H9 (cell line): ENCODE measurements around the gene CDK15. TPM values are rescaled to one million over a fixed set of nuclear protein-coding genes. Genes with fewer than 3 reads are reported as not detected.

Source experiments
- DNase-seq: peaks from one replicate; pipeline ENCODE4 v3.0.0-alpha.2; 2017
- H2AFZ ChIP-seq: one replicate; pipeline ENCODE4 v1.6.1; 2013; ENCODE audit warnings: mild to moderate bottlenecking, low read length, control low read depth, moderate library complexity
- H2AK5ac ChIP-seq: 2 replicates; pipeline ENCODE4 v1.6.1; 2013; ENCODE audit warnings: low read length, control low read depth, mixed read lengths; ENCODE audit not compliant: insufficient read length
- H2BK120ac ChIP-seq: one replicate; pipeline ENCODE4 v1.6.1; 2013; ENCODE audit warnings: low read depth, mild to moderate bottlenecking, low read length, control low read depth, inconsistent platforms; ENCODE audit not compliant: poor library complexity, severe bottlenecking
- H2BK12ac ChIP-seq: 2 replicates; pipeline ENCODE4 v1.6.1; 2013; ENCODE audit warnings: low read length, control low read depth, mixed read lengths, low read depth; ENCODE audit not compliant: insufficient read length
- H2BK15ac ChIP-seq: 2 replicates; pipeline ENCODE4 v1.6.1; 2013; ENCODE audit warnings: low read depth, low read length, control low read depth
- H2BK20ac ChIP-seq: one replicate; pipeline ENCODE4 v1.6.1; 2013; ENCODE audit warnings: low read depth, mild to moderate bottlenecking, low read length, control low read depth, inconsistent platforms; ENCODE audit not compliant: poor library complexity, severe bottlenecking
- H2BK5ac ChIP-seq: 2 replicates; pipeline ENCODE4 v1.6.1; 2013; ENCODE audit warnings: low read length, control low read depth, mixed read lengths; ENCODE audit not compliant: insufficient read length
- H3K14ac ChIP-seq: 2 replicates; pipeline ENCODE4 v1.6.1; 2013; ENCODE audit warnings: low read length, control low read depth; ENCODE audit not compliant: insufficient read depth
- H3K18ac ChIP-seq: 2 replicates; pipeline ENCODE4 v1.6.1; 2013; ENCODE audit warnings: low read depth, mild to moderate bottlenecking, mixed read lengths, low read length, control low read depth; ENCODE audit not compliant: insufficient read length
- H3K23ac ChIP-seq: 2 replicates; pipeline ENCODE4 v1.6.1; 2013; ENCODE audit warnings: low read length, control low read depth, mixed read lengths, low read depth; ENCODE audit not compliant: insufficient read length
- H3K23me2 ChIP-seq: 2 replicates; pipeline ENCODE4 v1.6.1; 2013; ENCODE audit warnings: low read depth, mild to moderate bottlenecking, mixed read lengths, low read length, control low read depth; ENCODE audit not compliant: insufficient read length, poor library complexity, severe bottlenecking
- H3K27ac ChIP-seq: 2 replicates; pipeline ENCODE4 v1.5.1; 2013; ENCODE audit warnings: low read length, control low read depth, mixed read lengths, low read depth; ENCODE audit not compliant: insufficient read length
- H3K27me3 ChIP-seq: 2 replicates; pipeline ENCODE4 v1.6.1; 2013; ENCODE audit warnings: low read length, control low read depth, inconsistent platforms; ENCODE audit not compliant: insufficient read depth
- H3K4ac ChIP-seq: 2 replicates; pipeline ENCODE4 v1.6.1; 2013; ENCODE audit warnings: low read depth, mild to moderate bottlenecking, control low read depth, inconsistent platforms, low read length, moderate library complexity
- H3K4me1 ChIP-seq: 2 replicates; pipeline ENCODE4 v1.6.1; 2013; ENCODE audit warnings: low read length, control low read depth, inconsistent platforms; ENCODE audit not compliant: insufficient read depth
- H3K4me2 ChIP-seq: 2 replicates; pipeline ENCODE4 v1.6.1; 2013; ENCODE audit warnings: low read length, control low read depth, mixed read lengths; ENCODE audit not compliant: insufficient read length, insufficient read depth
- H3K56ac ChIP-seq: 2 replicates; pipeline ENCODE4 v1.6.1; 2013; ENCODE audit warnings: low read depth, mild to moderate bottlenecking, mixed read lengths, low read length, control low read depth; ENCODE audit not compliant: insufficient read length
- H3K79me1 ChIP-seq: 2 replicates; pipeline ENCODE4 v1.6.1; 2013; ENCODE audit warnings: low read depth, mild to moderate bottlenecking, moderate library complexity, low read length, control low read depth, inconsistent platforms; ENCODE audit not compliant: insufficient read depth, poor library complexity, severe bottlenecking
- H3K79me2 ChIP-seq: 2 replicates; pipeline ENCODE4 v1.6.1; 2013; ENCODE audit warnings: low read length, control low read depth, inconsistent platforms; ENCODE audit not compliant: insufficient read depth
- H3K9ac ChIP-seq: 2 replicates; pipeline ENCODE4 v1.6.1; 2013; ENCODE audit warnings: low read length, control low read depth, mixed read lengths; ENCODE audit not compliant: insufficient read length; ENCODE audit errors: extremely low read depth
- H3K9me3 ChIP-seq: one replicate; pipeline ENCODE4 v1.6.1; 2013; ENCODE audit warnings: low read depth, low read length, inconsistent platforms; ENCODE audit not compliant: control insufficient read depth
- H3T11ph ChIP-seq: one replicate; pipeline ENCODE4 v1.6.1; 2013; ENCODE audit warnings: mild to moderate bottlenecking, low read length, control low read depth, inconsistent platforms
- H4K20me1 ChIP-seq: one replicate; pipeline ENCODE4 v1.6.1; 2013; ENCODE audit not compliant: control insufficient read depth, insufficient read length, insufficient read depth
- H4K5ac ChIP-seq: 2 replicates; pipeline ENCODE4 v1.6.1; 2013; ENCODE audit warnings: low read depth, mild to moderate bottlenecking, mixed read lengths, low read length, control low read depth; ENCODE audit not compliant: insufficient read length
- H4K8ac ChIP-seq: replicated peaks from 2 replicates; pipeline ENCODE4 v1.6.1; 2013; ENCODE audit warnings: low read length, control low read depth, mixed read lengths, low read depth; ENCODE audit not compliant: insufficient read length
- H4K91ac ChIP-seq: 2 replicates; pipeline ENCODE4 v1.6.1; 2013; ENCODE audit warnings: low read depth, mild to moderate bottlenecking, moderate library complexity, mixed read lengths, low read length, control low read depth; ENCODE audit not compliant: insufficient read length
- H3K27ac Mint-ChIP-seq, 3 experiments: 2 replicates in 2 of 3; 3 replicates in 1 of 3; pipeline ENCODE4 v1.8.0; 2020 to 2021; ENCODE audit warnings: mixed read lengths in 3 of 3, mild to moderate bottlenecking in 1 of 3, moderate library complexity in 1 of 3
- H3K27me3 Mint-ChIP-seq: 2 replicates; pipeline ENCODE4 v1.8.0; 2021; ENCODE audit warnings: low read depth, mild to moderate bottlenecking, moderate library complexity, mixed read lengths
- H3K36me3 Mint-ChIP-seq, 3 experiments: 2 replicates in 2 of 3; 3 replicates in 1 of 3; pipeline ENCODE4 v1.8.0; 2020 to 2021; ENCODE audit warnings: low read depth in 3 of 3, mixed read lengths in 3 of 3; ENCODE audit not compliant: insufficient read depth in 1 of 3
- H3K4me1 Mint-ChIP-seq, 2 experiments: 2 replicates each; pipeline ENCODE4 v1.8.0; 2020; ENCODE audit warnings: mixed read lengths in 2 of 2
- H3K4me3 Mint-ChIP-seq, 2 experiments: 2 replicates in 1 of 2; 3 replicates in 1 of 2; pipeline ENCODE4 v1.8.0; 2020 to 2021; ENCODE audit warnings: mild to moderate bottlenecking in 2 of 2, mixed read lengths in 2 of 2, moderate library complexity in 1 of 2
- H3K9me3 Mint-ChIP-seq, 2 experiments: 2 replicates in 1 of 2; 3 replicates in 1 of 2; pipeline ENCODE4 v1.8.0; 2020; ENCODE audit warnings: mild to moderate bottlenecking in 2 of 2, mixed read lengths in 2 of 2, moderate library complexity in 1 of 2
- CTCF ChIP-seq: fragments of 200-600 bp; sonication (generic); conservative IDR thresholded peaks from 3 replicates; pipeline ENCODE4 v1.8.0; 2021; ENCODE audit warnings: antibody characterized with exemption, mild to moderate bottlenecking
- WGBS: extraction: QIAGEN DNeasy Blood & Tissue Kit; methylation state at CpG from one replicate; pipeline ENCODE4 v1.1.7; 2013; ENCODE audit warnings: missing lambda C conversion rate, low lambda C conversion rate, mixed read lengths; ENCODE audit not compliant: insufficient read length; ENCODE audit errors: extremely low coverage; 5-methylcytosine and 5-hydroxymethylcytosine counted together
- total RNA-seq: library from RNA; stranded (reverse); gene quantifications from 2 replicates; pipeline ENCODE4 v1.2.1, GENCODE V29; 2021

CDK15 gene
- total RNA-seq, 1 experiment from 2014 or later, result not detected

- Mint-ChIP-seq H3K9me3 (no peaks in the 10 kb centered on the region), H3K27ac (no peak overlapping the region), H3K4me3 (peak overlapping the region in 1 of 2 experiments; percentile 27; a peak in 1 of 5 replicates), H3K27me3 (no peaks in the 10 kb centered on the region), H3K4me1 (peaks cover 42 to 45% of the 10 kb centered on the region in 2 experiments), H3K36me3 (no peaks in the 10 kb centered on the region; a peak in 1 of 7 replicates)
- H2BK120ac ChIP-seq, result no peak overlapping the region
- H2BK15ac ChIP-seq, result no peak overlapping the region
- no peak overlapping the region for H3K4ac ChIP-seq
- no peak overlapping the region for H3K27ac ChIP-seq
- no peak overlapping the region for H3K23ac ChIP-seq
- H3T11ph ChIP-seq, result no peak overlapping the region
- H2AK5ac ChIP-seq, result no peak overlapping the region
- H3K18ac ChIP-seq, result no peak overlapping the region
- H3K4me1 ChIP-seq, result peaks cover 5% of the 10 kb centered on the region; the same call in 1 of the 2 replicates
- TF ChIP-seq CTCF, result peak; percentile 90
- peak; percentile 75 for DNase-seq
- H2AFZ ChIP-seq, result no peak overlapping the region
- H2BK5ac ChIP-seq, result no peak overlapping the region
- H4K5ac ChIP-seq, result no peak overlapping the region
- WGBS, result no CpG with 5 or more reads among the region's 5 CpGs
- H4K20me1 ChIP-seq, result no peaks in the 10 kb centered on the region
- no peaks in the 10 kb centered on the region for H3K79me1 ChIP-seq
- H4K91ac ChIP-seq, result no peak overlapping the region
- H4K8ac ChIP-seq, result no peak overlapping the region
- no peak overlapping the region for H3K14ac ChIP-seq
- H2BK20ac ChIP-seq, result no peak overlapping the region
- H3K79me2 ChIP-seq, result no peaks in the 10 kb centered on the region
- H3K4me2 ChIP-seq, result no peak overlapping the region
- no peak overlapping the region for H3K9ac ChIP-seq
- H3K27me3 ChIP-seq, result no peaks in the 10 kb centered on the region
- H3K9me3 ChIP-seq, result no peaks in the 10 kb centered on the region
- peaks cover 6% of the 10 kb centered on the region for H3K23me2 ChIP-seq
- no peak overlapping the region for H3K56ac ChIP-seq
- H2BK12ac ChIP-seq, result no peak overlapping the region
These were observed 54.3 kb downstream of the CDK15 start for GRCh38 chr2:201860636-201861066.
